Activated effector memory CD4-positive, alpha-beta T cell treated with anti-CD3 and anti-CD28 coated beads, Interleukin-2, amount 50 U/mL, for 16 hours (primary cell): ENCODE data around the gene AJUBA.
A peak's percentile ranks its signal among the peaks of the same experiment; 100 is the strongest.

ENCODE experiments used
- DNase-seq: peaks from one replicate; pipeline ENCODE4 v3.0.0-alpha.2; 2020

AJUBA gene

DNA sequence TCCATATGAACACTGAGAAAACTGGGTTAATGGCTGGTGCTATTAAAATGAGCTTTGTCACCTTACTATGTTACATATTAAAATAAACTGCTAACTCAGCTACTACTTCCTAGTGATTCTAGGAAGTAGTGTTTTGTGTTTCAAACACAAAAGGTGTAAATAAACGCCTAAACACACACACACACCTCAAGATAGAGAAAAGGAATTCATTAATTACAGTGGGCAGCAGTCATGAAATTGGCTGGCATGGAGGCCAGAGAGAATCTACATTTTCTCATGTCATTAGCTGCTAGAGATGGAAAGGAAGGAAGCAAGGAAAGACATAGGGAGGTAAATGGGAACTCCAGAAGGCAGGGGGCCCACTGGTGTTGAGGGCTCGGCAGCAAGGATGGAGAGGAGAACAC is 52.4 kb downstream of the AJUBA start:
- no peak for DNase-seq

DNA sequence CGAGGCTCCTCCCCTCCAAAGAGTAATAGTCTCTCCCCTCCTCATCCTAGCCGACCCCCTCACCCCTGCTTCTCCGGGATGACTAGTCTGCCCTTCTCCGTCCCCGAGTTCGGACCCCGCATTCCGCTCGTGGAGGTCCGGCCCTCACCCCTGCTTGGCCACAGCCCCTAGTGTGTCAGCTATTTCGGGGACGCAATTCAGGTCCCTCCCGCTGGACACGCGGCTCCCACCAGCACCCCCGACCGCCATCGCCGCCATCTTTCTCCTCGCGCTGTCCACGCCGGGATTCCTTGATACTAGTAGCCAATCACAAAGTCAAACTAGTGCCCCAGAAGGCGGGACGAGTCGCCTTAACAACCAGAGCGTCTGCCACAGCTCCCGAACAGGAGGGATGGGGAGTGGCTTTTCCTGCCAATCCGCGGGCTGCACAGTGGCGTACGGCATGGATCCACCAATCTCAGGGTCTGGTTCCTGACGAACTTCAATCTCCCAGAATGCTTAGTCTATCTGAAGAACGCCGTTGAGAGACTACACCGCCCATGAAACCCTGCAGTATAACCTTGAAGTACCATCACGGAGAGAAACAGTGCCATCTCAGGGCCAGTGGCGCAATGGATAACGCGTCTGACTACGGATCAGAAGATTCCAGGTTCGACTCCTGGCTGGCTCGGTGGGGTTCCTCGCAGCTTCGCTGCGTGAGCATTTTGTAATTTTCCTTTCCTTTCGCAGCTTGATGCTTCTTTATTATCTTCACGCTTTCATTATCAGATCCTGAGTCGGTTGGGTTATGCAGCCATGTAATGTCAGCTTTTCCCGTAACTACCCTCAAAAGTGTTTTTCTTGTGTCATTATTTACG is 53.0 kb downstream of the AJUBA start, which contains the start of gene PRMT5:
Gene PRMT5, minus strand, starts transcription at position 273 of the 857 bp plus-strand sequence. Its CDS starts 15 bp downstream, at position 258.
- DNase-seq, result peak; percentile 99

DNA sequence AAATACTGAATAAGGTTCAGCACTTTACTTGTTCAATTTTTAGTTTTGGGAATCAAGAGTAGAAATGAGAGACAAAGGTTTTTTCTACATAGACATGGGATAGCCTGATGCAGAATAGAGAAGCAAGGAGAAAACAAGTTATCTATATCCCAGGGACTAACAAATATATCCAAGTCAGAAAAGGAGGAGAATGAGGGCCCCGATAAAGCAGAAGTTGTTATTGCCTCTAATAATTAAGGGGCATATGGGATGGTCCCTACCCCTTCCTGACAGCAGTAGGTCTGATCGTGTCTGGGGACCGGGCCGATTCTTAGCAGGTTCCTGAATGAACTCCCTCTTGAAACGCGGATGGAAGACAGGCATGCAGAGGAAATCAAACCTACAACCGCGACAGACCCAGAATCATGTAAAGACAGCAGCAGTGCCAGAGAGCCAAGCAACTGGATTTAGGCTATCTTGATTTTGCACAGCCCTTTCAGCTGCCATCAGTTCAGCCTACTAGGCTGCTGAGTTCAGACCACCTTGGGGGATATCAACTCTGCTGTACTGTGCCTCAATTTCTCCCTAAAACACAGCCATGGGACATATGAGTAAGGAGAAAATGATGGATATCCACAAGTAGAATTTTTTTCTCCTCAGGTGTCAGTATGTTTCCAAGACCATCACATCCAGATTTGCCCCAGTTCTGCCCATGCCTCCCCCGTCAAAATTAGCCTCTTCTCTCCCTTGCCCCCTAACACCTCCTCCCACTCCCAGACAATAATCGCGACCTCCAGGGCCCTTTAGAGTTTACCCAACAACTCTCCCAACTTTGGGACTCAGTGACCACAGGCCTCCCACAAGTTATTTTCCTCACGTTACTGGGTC is 53.9 kb downstream of the AJUBA start:
- no peak for DNase-seq

DNA sequence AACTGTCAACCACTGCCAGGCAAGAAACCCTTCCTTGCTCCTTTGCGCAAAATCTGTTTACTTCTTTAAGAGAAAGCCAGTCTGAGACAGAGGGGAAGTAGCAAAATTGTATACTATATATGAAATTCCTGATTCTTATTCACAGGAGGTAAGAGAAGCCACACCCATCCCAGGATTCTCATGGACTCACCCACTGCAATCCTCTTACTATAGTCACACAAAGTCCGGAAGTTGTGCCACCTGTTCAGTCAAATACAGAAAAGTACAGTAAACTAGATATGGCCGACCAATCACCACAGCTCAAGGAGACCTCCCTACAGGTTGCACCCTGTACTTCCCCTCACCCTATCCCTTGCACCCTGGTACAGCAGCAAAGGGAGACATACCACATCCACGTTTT is 56.0 kb downstream of the AJUBA start:
- DNase-seq, result no peak

DNA sequence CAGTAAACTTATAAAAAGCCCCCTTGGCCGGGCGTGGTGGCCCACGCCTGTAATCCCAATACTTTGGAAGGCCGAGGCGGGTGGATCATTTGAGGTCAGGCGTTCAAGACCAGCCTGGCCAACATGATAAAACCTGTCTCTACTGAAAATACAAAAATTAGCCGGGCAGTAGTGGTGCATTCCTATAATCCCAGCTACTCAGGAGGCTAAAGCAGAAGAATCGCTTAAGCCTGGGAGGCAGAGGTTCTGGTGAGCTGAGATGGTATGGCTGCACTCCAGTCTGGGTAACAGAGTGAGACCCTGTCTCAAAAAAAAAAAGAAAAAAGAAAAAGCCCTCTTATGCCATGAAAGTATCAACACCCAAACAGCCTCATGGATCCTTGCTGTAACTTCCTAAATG is 56.8 kb downstream of the AJUBA start:
- DNase-seq, result no peak

DNA sequence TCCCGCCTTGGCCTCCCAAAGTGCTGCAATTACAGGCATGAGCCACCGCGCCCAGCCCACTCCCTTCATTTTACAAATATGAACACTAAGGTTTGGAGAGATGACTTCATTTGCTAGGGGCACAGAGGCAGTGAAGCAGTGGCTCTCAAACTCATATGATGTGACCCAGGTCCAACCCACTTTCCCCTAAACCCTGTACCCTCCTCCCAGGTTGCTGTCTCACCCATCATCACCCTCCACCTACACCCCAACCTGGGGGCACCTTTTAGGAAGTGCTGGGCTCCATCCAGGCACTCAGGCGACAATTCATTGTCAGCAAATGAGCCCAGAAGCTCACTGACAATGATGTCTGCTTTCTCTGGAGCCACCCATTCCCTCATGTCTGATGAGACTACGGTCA is 58.6 kb downstream of the AJUBA start:
- no peak for DNase-seq

DNA sequence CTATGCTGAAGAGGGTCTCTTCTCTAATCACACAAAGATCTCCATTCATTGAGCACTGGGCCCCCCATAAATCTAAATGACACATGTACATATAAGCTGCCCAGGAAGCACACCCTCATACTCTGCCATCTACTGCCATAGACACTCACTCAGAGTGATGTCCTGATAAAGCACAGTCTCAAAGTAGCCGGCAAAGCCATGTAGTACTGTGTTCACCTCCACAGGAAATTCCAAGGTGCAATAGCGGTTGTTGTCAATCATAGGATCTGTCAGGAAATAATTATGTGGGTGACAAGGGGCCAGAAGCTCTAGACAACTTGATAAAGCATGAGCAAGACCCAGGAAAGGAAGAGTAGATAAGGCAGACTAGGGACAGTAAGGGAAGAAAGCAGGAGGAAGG is 60.1 kb downstream of the AJUBA start:
- no peak for DNase-seq
